Measurements from ENCODE around the gene UBR1. TPM values are rescaled to one million over a fixed set of nuclear protein-coding genes. Genes with fewer than 3 reads are reported as not detected.
"Not testable (repeated sequence)": the region's sequence is repeated elsewhere in the genome, so short reads cannot be mapped to it uniquely, and the experiment has no call there.

UBR1 gene
- total RNA-seq, 1 donor, result 35.5 TPM

GRCh38 chr15:42971830-42972229 lies 134.0 kb downstream of the UBR1 start:
- no peaks in the 10 kb centered on the region for H3K27me3 ChIP-seq (ENCODE audit: insufficient read depth, low read length)
- no peaks in the 10 kb centered on the region for H3K4me1 ChIP-seq (ENCODE audit: insufficient read depth, low read length)
- no peak overlapping the region for H3K27ac ChIP-seq (ENCODE audit: low read depth, low read length)
- no peak for DNase-seq (ENCODE audit: insufficient read length, low spot score, missing footprints)
- no peak overlapping the region for H2AFZ ChIP-seq (ENCODE audit: low read length)
- H3K9me3 ChIP-seq (ENCODE audit: low read depth, low read length), result peaks cover 2% of the 10 kb centered on the region
- H3K36me3 ChIP-seq (ENCODE audit: insufficient read depth, low read length), result peaks cover 40% of the 10 kb centered on the region
- no peaks in the 10 kb centered on the region for H4K20me1 ChIP-seq (ENCODE audit: insufficient read depth, low read length)
- H3K79me2 ChIP-seq (ENCODE audit: insufficient read depth, low read length), result no peaks in the 10 kb centered on the region
- H3K4me2 ChIP-seq (ENCODE audit: insufficient read depth, low read length), result no peak overlapping the region
- TF ChIP-seq, protein P1, sequence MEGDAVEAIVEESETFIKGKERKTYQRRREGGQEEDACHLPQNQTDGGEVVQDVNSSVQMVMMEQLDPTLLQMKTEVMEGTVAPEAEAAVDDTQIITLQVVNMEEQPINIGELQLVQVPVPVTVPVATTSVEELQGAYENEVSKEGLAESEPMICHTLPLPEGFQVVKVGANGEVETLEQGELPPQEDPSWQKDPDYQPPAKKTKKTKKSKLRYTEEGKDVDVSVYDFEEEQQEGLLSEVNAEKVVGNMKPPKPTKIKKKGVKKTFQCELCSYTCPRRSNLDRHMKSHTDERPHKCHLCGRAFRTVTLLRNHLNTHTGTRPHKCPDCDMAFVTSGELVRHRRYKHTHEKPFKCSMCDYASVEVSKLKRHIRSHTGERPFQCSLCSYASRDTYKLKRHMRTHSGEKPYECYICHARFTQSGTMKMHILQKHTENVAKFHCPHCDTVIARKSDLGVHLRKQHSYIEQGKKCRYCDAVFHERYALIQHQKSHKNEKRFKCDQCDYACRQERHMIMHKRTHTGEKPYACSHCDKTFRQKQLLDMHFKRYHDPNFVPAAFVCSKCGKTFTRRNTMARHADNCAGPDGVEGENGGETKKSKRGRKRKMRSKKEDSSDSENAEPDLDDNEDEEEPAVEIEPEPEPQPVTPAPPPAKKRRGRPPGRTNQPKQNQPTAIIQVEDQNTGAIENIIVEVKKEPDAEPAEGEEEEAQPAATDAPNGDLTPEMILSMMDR (IDR thresholded peaks at IDR 0.05; ENCODE audit: extremely low read depth, low read depth, low read length), result no peak
- H3K4me3 ChIP-seq (ENCODE audit: insufficient read depth, low read length), result no peak overlapping the region

GRCh38 chr15:42964476-42964875 lies 141.4 kb downstream of the UBR1 start:
- Histone ChIP-seq H3K4me3 (ENCODE audit: insufficient read depth, low read length) (no peak overlapping the region), H2AFZ (ENCODE audit: low read length) (no peak overlapping the region), H3K4me1 (ENCODE audit: insufficient read depth, low read length) (no peaks in the 10 kb centered on the region), H3K4me2 (ENCODE audit: insufficient read depth, low read length) (no peak overlapping the region), H3K79me2 (ENCODE audit: insufficient read depth, low read length) (no peaks in the 10 kb centered on the region), H3K27ac (ENCODE audit: low read depth, low read length) (no peak overlapping the region), H3K27me3 (ENCODE audit: insufficient read depth, low read length) (no peaks in the 10 kb centered on the region), H3K9me3 (ENCODE audit: low read depth, low read length) (no peaks in the 10 kb centered on the region), H3K36me3 (ENCODE audit: insufficient read depth, low read length) (peaks cover 52% of the 10 kb centered on the region), H4K20me1 (ENCODE audit: insufficient read depth, low read length) (no peaks in the 10 kb centered on the region)
- TF ChIP-seq, protein P1 (IDR thresholded peaks at IDR 0.05; ENCODE audit: extremely low read depth, low read depth, low read length), result no peak
- no peak for DNase-seq (ENCODE audit: insufficient read length, low spot score, missing footprints)

- peak; percentile 64 for DNase-seq (ENCODE audit: insufficient read length, low spot score, missing footprints)
- Histone ChIP-seq H3K4me3 (ENCODE audit: insufficient read depth, low read length) (no peak overlapping the region), H3K36me3 (ENCODE audit: insufficient read depth, low read length) (peaks cover 57% of the 10 kb centered on the region), H2AFZ (ENCODE audit: low read length) (no peak overlapping the region), H4K20me1 (ENCODE audit: insufficient read depth, low read length) (no peaks in the 10 kb centered on the region), H3K4me2 (ENCODE audit: insufficient read depth, low read length) (no peak overlapping the region), H3K27me3 (ENCODE audit: insufficient read depth, low read length) (no peaks in the 10 kb centered on the region), H3K27ac (ENCODE audit: low read depth, low read length) (peak overlapping the region; percentile 77), H3K4me1 (ENCODE audit: insufficient read depth, low read length) (peaks cover 12% of the 10 kb centered on the region), H3K9me3 (ENCODE audit: low read depth, low read length) (peaks cover 4% of the 10 kb centered on the region), H3K79me2 (ENCODE audit: insufficient read depth, low read length) (no peaks in the 10 kb centered on the region)
- TF ChIP-seq, protein P1 (IDR thresholded peaks at IDR 0.05; ENCODE audit: extremely low read depth, low read depth, low read length), result no peak
Observed at GRCh38 chr15:42955518-42955917, 150.3 kb downstream of the UBR1 start.

GRCh38 chr15:42954291-42954690 lies 151.5 kb downstream of the UBR1 start:
- peaks cover 12% of the 10 kb centered on the region for H3K4me1 ChIP-seq (ENCODE audit: insufficient read depth, low read length)
- no peak overlapping the region for H2AFZ ChIP-seq (ENCODE audit: low read length)
- H4K20me1 ChIP-seq (ENCODE audit: insufficient read depth, low read length), result no peaks in the 10 kb centered on the region
- DNase-seq (ENCODE audit: insufficient read length, low spot score, missing footprints), result no peak
- H3K4me3 ChIP-seq (ENCODE audit: insufficient read depth, low read length), result no peak overlapping the region
- H3K36me3 ChIP-seq (ENCODE audit: insufficient read depth, low read length), result peaks cover 53% of the 10 kb centered on the region
- no peaks in the 10 kb centered on the region for H3K79me2 ChIP-seq (ENCODE audit: insufficient read depth, low read length)
- H3K4me2 ChIP-seq (ENCODE audit: insufficient read depth, low read length), result no peak overlapping the region
- H3K9me3 ChIP-seq (ENCODE audit: low read depth, low read length), result peaks cover 4% of the 10 kb centered on the region
- no peaks in the 10 kb centered on the region for H3K27me3 ChIP-seq (ENCODE audit: insufficient read depth, low read length)
- TF ChIP-seq, protein P1 (IDR thresholded peaks at IDR 0.05; ENCODE audit: extremely low read depth, low read depth, low read length), result no peak
- H3K27ac ChIP-seq (ENCODE audit: low read depth, low read length), result no peak overlapping the region

GRCh38 chr15:42948898-42949297 lies 156.9 kb downstream of the UBR1 start:
- H3K79me2 ChIP-seq (ENCODE audit: insufficient read depth, low read length); H4K20me1 ChIP-seq (ENCODE audit: insufficient read depth, low read length); H3K27ac ChIP-seq (ENCODE audit: low read depth, low read length); H2AFZ ChIP-seq (ENCODE audit: low read length); DNase-seq (ENCODE audit: insufficient read length, low spot score, missing footprints); H3K4me3 ChIP-seq (ENCODE audit: insufficient read depth, low read length); H3K4me1 ChIP-seq (ENCODE audit: insufficient read depth, low read length); H3K4me2 ChIP-seq (ENCODE audit: insufficient read depth, low read length); H3K27me3 ChIP-seq (ENCODE audit: insufficient read depth, low read length); H3K9me3 ChIP-seq (ENCODE audit: low read depth, low read length): not testable (repeated sequence)
- H3K36me3 ChIP-seq (ENCODE audit: insufficient read depth, low read length), result peaks cover 43% of the 10 kb centered on the region

All from osteoblast (primary cell).